HK-2 (cell line): ENCODE measurements around the gene S100A16.
A peak's percentile ranks its signal among the peaks of the same experiment; 100 is the strongest.
"Not testable (repeated sequence)": the region's sequence is repeated elsewhere in the genome, so short reads cannot be mapped to it uniquely, and the experiment has no call there.

Experiments
- DNase-seq: peaks from one replicate; pipeline ENCODE4 v3.0.0-alpha.2; 2018; ENCODE audit not compliant: unreplicated experiment

The S100A16 gene

GRCh38 chr1:153585006-153585405, 27.9 kb downstream of the S100A16 start:
- no peak for DNase-seq

GRCh38 chr1:153583976-153584375, 29.0 kb downstream of the S100A16 start:
- DNase-seq = no peak

GRCh38 chr1:153583514-153583913, 29.4 kb downstream of the S100A16 start:
- DNase-seq = not testable (repeated sequence)

GRCh38 chr1:153582836-153583235, 30.1 kb downstream of the S100A16 start:
- not testable (repeated sequence) for DNase-seq

GRCh38 chr1:153578936-153579335, 34.0 kb downstream of the S100A16 start:
- no peak for DNase-seq

- DNase-seq = no peak
Observed at GRCh38 chr1:153578490-153578889, 34.4 kb downstream of the S100A16 start.

GRCh38 chr1:153577624-153578051, 35.3 kb downstream of the S100A16 start:
- no peak for DNase-seq

GRCh38 chr1:153577138-153577537, 35.8 kb downstream of the S100A16 start:
- no peak for DNase-seq

GRCh38 chr1:153575497-153575896, 37.4 kb downstream of the S100A16 start:
- DNase-seq = not testable (repeated sequence)

GRCh38 chr1:153575081-153575491, 37.9 kb downstream of the S100A16 start:
- DNase-seq = not testable (repeated sequence)

GRCh38 chr1:153573351-153573750, 39.6 kb downstream of the S100A16 start:
- no peak for DNase-seq

- peak; percentile 78 for DNase-seq
Observed at GRCh38 chr1:153572569-153573015, 40.3 kb downstream of the S100A16 start.

- DNase-seq = no peak
Observed at GRCh38 chr1:153571706-153572105, 41.2 kb downstream of the S100A16 start.

GRCh38 chr1:153570874-153571273, 42.1 kb downstream of the S100A16 start:
- DNase-seq = no peak

GRCh38 chr1:153569465-153569864, 43.5 kb downstream of the S100A16 start:
- DNase-seq = no peak

GRCh38 chr1:153568367-153569099, 44.4 kb downstream of the S100A16 start:
- DNase-seq = peak; percentile 98

GRCh38 chr1:153567621-153568366, 45.1 kb downstream of the S100A16 start:
- peak; percentile 85 for DNase-seq

GRCh38 chr1:153566414-153567371, 46.2 kb downstream of the S100A16 start:
- peak; percentile 99 for DNase-seq

- DNase-seq = peak; percentile 93
Observed at GRCh38 chr1:153565529-153566374, 47.2 kb downstream of the S100A16 start, which contains the start of gene S100A2. Gene S100A2, minus strand, starts transcription at chr1:153565844. Its CDS starts 1,967 bp downstream, at chr1:153563877.

GRCh38 chr1:153563991-153564390, 48.9 kb downstream of the S100A16 start:
- DNase-seq = no peak

- no peak for DNase-seq
Observed at GRCh38 chr1:153563483-153563901, 49.4 kb downstream of the S100A16 start.
